Stimulated activated CD4-positive, alpha-beta T cell treated with anti-CD3 and anti-CD28 coated beads, Interleukin-1b, Interleukin-23, amount 100 ng/mL, for 1 hour (primary cell): ENCODE results near the gene PARD3B.

Source experiments
- DNase-seq, 2 donors: peaks; one replicate each; pipeline ENCODE4 v3.0.0-alpha.2; 2020; ENCODE audit warnings: low read depth in 2 of 2

The PARD3B gene

GRCh38 chr2:205012961-205013360, 467.7 kb downstream of the PARD3B start:
- no peak for DNase-seq

- DNase-seq, result no peak
These were observed 468.3 kb downstream of the PARD3B start for GRCh38 chr2:205013586-205013985.

- no peak for DNase-seq
These were observed 468.9 kb downstream of the PARD3B start for GRCh38 chr2:205014201-205014600.

GRCh38 chr2:205017381-205017780, 472.1 kb downstream of the PARD3B start:
- no peak for DNase-seq

GRCh38 chr2:205017912-205018311, 472.6 kb downstream of the PARD3B start:
- no peak for DNase-seq

GRCh38 chr2:205020673-205021072, 475.4 kb downstream of the PARD3B start:
- DNase-seq, result no peak

GRCh38 chr2:205022841-205023240, 477.6 kb downstream of the PARD3B start:
- DNase-seq, result no peak

- no peak for DNase-seq
These were observed 479.7 kb downstream of the PARD3B start for GRCh38 chr2:205024822-205025518.

- no peak for DNase-seq
These were observed 480.4 kb downstream of the PARD3B start for GRCh38 chr2:205025580-205026240.

- no peak for DNase-seq
These were observed 485.4 kb downstream of the PARD3B start for GRCh38 chr2:205030695-205031094.

- no peak for DNase-seq
These were observed 486.8 kb downstream of the PARD3B start for GRCh38 chr2:205032093-205032551.

GRCh38 chr2:205033431-205033830, 488.2 kb downstream of the PARD3B start:
- DNase-seq, result no peak

- DNase-seq, result no peak
These were observed 488.8 kb downstream of the PARD3B start for GRCh38 chr2:205034034-205034433.

GRCh38 chr2:205040323-205040722, 495.0 kb downstream of the PARD3B start:
- DNase-seq, result no peak

- DNase-seq, result no peak
These were observed 496.3 kb downstream of the PARD3B start for GRCh38 chr2:205041472-205042130.

GRCh38 chr2:205043285-205043684, 498.0 kb downstream of the PARD3B start:
- DNase-seq, result no peak

- no peak for DNase-seq
These were observed 500.4 kb downstream of the PARD3B start for GRCh38 chr2:205045706-205046105.

GRCh38 chr2:205047273-205047839, 502.1 kb downstream of the PARD3B start:
- DNase-seq, result no peak

- DNase-seq, result no peak
These were observed 506.1 kb downstream of the PARD3B start for GRCh38 chr2:205051417-205051816.

GRCh38 chr2:205052781-205053180, 507.5 kb downstream of the PARD3B start:
- DNase-seq, result no peak

- DNase-seq, result no peak
These were observed 508.6 kb downstream of the PARD3B start for GRCh38 chr2:205053827-205054410.

- no peak for DNase-seq
These were observed 509.5 kb downstream of the PARD3B start for GRCh38 chr2:205054789-205055188.
